ENCODE data around the gene GRIN2C.

GRIN2C gene

GRCh38 chr17:74855323-74855722 lies 4.4 kb downstream of the GRIN2C start:
- TF ChIP-seq CTCF (IDR thresholded peaks at IDR 0.05; ENCODE audit: low read depth, low read length), result no peak
- no peak for DNase-seq (ENCODE audit: extremely low read depth, low read depth)

- DNase-seq (ENCODE audit: extremely low read depth, low read depth), result no peak
- TF ChIP-seq CTCF (IDR thresholded peaks at IDR 0.05; ENCODE audit: low read depth, low read length), result no peak
These were observed 4.9 kb downstream of the GRIN2C start for GRCh38 chr17:74854792-74855191.

- no peak for DNase-seq (ENCODE audit: extremely low read depth, low read depth)
- no peak for TF ChIP-seq CTCF (IDR thresholded peaks at IDR 0.05; ENCODE audit: low read depth, low read length)
These were observed 6.0 kb downstream of the GRIN2C start for GRCh38 chr17:74853669-74854068.

- no peak for TF ChIP-seq CTCF (IDR thresholded peaks at IDR 0.05; ENCODE audit: low read depth, low read length)
- no peak for DNase-seq (ENCODE audit: extremely low read depth, low read depth)
These were observed 6.7 kb downstream of the GRIN2C start for GRCh38 chr17:74853048-74853397.

- DNase-seq (ENCODE audit: extremely low read depth, low read depth), result no peak
- TF ChIP-seq CTCF (IDR thresholded peaks at IDR 0.05; ENCODE audit: low read depth, low read length), result no peak
These were observed 7.2 kb downstream of the GRIN2C start for GRCh38 chr17:74852237-74853047.

GRCh38 chr17:74851612-74852236 lies 8.0 kb downstream of the GRIN2C start:
- DNase-seq (ENCODE audit: extremely low read depth, low read depth), result no peak
- TF ChIP-seq CTCF (IDR thresholded peaks at IDR 0.05; ENCODE audit: low read depth, low read length), result no peak

- no peak for DNase-seq (ENCODE audit: extremely low read depth, low read depth)
- no peak for TF ChIP-seq CTCF (IDR thresholded peaks at IDR 0.05; ENCODE audit: low read depth, low read length)
These were observed 8.8 kb downstream of the GRIN2C start for GRCh38 chr17:74850914-74851313.
